HL-60/S4 treated with retinoic acid at 250 ng/mL for 4 days and 3 days (cell line): Measurements from ENCODE around the gene LRRC47.

ENCODE experiments used
- in situ Hi-C: fragments of 300-500 bp; cut with MboI; formaldehyde crosslinking; loops from 2 replicates; pipeline ENCODE4 v1.7.0; 2022; ENCODE audit warnings: low sequenced_read_pairs

Gene LRRC47

DNA sequence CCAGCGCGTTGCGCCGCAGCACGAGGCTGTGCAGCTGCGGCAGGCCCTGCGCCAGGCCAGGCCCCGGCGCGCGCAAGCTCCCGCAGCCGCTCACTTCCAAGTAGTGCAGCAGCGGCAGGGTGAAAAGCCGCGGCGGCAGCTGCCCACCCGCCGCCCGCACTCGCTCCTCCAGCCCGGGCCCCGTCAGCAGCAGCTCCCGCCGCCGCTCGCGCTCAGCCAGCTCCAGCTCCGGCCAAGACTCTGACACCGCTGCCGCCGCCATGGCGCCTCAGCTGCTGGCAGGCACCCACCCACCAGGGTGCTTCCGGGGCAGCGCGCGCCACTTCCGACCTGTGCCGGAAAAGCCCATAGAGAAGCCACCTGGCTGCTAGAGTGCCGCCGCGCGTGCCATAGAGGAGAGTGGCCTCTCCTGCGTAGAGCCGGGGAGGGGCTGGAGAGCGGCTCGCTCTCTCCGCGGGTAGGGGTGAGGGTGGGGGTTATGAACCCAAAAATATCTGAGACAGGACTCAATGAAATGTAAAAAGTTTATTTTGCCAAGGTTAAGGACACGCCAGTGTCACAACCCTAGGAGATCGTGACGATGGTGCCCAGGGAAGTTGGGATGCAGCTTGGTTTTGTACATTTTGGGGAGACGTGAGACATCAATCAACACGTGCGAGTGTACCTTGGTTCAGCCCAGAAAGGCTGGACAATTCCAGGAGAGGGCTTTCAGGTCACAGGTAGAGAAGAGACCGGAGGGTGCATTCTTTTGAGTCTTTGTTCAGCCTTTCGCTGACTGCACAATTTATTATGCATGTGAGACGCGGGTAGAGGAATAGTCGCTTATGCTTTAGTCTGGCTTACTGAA is at the start of gene LRRC47:
Gene LRRC47, minus strand, starts transcription at position 284 of the 847 bp plus-strand sequence. Its CDS starts 22 bp downstream, at position 262.
- in situ Hi-C loops: no loop called here

GRCh38 chr1:3842912-3843311 is 46.6 kb upstream of the LRRC47 start:
- in situ Hi-C loops: no loop called here

GRCh38 chr1:3841491-3841890 is 45.2 kb upstream of the LRRC47 start:
- in situ Hi-C loops: no loop called here

DNA sequence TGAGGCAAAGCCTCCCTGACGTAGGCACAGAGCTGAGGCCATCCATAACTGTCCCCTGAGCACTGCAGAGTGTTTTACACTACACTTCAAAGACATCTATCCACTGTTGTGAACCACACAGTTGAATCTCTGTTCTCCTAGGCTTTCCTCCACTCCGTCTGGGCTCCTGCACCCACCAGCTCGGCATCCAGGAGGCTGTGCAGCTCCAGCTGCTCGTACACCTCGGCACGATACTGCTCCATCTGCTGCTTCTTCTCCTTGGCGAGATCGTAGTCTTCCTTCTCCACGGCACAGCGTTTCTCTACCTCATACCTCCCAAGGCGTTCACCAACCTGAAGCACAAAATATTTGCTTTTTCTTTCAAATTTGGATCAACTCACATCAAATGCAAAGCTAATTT is 42.5 kb upstream of the LRRC47 start:
- in situ Hi-C loops: no loop called here

DNA sequence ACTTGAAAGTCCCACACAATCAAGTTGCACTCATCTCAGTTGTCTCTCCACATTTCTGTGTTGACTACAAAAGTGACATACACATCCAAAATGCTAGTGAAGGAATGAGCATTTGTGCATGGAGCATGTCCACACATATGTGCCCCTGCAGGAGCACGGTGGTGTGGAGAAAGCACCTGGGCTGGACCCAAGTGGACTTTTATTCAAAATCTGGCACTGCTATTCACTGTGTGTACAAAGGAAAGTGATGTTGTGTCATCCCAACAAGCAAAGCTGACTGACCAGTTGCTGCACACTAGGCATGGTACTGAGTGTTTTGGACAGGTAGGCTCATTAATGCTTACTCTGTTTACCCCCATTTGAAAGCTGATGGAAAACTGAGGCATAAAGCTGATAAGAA is 41.4 kb upstream of the LRRC47 start:
- in situ Hi-C loops: no loop called here

DNA sequence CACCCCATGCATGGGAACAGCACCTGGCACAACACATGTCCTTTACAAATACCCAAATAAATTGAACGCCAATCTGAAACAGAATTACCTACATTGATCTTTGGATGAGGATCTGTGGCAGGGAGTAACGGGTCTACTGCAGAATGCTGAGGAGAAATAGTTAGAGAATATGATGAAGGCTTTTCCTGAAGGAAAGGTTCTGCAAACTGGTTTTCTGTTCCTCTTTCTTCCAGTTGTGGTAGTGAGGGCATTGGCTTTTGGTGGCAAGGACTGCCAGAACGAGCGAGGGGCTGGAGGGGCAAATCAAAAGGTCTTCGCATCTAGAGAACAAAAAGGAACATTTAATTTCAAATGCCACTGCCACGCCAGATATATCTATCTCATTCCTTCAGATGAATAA is 40.9 kb upstream of the LRRC47 start:
- in situ Hi-C loops: no loop called here

- in situ Hi-C loops: no loop called here
Measured at GRCh38 chr1:3836421-3836820, 40.1 kb upstream of the LRRC47 start.

DNA sequence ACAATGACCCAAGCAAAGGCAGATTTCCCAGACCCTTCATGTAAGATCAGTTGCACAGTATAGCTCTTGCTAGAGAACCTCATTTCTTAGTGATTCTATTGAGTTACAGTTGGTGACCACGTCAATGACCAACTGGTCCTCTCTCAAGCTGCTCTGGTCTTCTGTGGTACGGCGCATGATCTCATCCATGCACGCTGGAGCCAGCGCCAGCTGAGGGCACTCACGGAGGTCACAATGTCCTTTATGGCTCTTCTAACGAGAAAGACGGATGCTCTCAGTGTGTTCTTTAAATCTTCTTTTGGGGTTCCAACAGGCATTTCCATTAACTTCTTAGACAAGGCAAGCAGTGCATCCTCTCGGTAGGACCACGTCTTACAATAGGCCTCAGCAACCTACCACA is 38.4 kb upstream of the LRRC47 start:
- in situ Hi-C loops: no loop called here

DNA sequence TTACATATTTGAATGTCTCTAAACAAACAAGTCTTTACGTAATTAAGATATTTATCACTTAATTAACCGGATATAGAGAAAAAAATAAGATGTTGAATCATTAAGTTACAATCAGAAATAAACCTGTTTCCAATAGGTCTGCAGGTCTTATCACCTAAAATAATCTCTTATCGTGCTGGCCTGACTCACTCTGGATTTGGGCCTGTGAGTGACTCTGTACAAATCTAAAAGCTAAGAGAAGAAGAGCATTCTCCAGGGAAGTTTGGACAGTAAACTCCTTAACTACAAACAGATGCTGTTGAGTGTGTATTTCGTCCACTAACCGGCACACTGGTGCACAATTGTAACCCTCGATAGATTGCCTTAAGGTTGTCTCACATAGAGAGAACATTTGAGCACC is 35.4 kb upstream of the LRRC47 start:
- in situ Hi-C loops: no loop called here

DNA sequence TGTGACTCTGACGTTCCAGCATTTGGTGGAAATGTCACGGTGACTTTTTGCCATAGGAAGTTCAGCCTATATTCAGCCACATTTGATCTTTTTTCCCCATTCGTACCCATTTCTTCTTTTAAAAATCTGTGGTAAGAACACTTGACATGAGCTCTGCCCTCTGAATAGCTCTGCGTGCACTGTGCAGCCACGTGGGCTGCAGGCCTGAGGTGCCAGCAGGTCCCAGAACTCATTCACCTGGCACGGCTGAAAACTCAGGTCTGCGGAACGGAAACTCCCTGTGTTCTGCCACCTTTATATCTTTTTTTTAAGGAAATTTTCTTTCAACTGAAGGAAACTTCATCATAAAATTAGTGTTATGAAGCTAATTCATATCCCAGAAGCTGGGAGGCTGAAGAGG is 32.1 kb upstream of the LRRC47 start:
- in situ Hi-C loops: no loop called here

DNA sequence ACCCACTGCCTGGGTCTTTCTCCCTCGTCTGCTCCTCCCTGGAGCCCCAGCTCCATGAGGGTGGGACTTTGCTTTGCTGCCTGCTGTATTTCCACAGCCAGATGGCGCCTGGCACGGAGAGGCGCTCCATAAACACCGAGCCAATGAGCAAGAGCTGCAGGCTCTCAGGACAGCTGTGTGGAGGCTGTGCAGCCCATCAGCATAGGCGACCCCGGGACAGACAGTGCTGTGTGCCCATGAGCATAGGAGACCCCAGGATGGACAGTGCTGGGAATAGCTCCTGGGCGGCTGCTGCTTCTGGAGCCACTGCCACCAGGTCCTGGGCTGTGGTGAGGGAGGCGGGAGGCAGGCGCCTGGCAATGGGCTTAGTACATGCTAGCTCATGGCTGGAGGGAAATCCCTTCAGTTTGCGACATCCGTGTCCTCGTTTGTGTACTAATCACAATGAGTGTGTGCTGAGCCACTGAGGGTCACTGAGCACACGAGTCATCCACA is 31.6 kb upstream of the LRRC47 start:
- in situ Hi-C loops: no loop called here

DNA sequence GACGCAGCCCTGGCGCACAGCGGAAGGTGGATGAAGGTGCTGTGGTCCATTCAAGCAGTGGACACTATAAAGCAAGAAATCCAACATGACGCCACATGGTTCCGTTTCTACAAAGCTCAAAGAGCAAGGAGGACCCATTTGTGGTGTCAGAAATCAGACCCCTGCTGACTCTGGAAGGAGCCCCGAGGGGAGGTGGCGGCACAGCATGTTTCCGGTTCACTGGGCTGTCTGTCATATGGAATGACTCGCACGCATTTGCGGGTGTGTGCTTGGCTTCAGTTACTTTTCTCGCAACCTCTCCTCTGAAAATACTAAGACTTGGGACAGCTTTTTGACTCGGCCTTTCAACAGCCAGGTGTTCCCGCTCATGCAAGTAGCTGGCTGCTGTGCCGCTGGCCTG is 29.1 kb upstream of the LRRC47 start:
- in situ Hi-C loops: no loop called here

DNA sequence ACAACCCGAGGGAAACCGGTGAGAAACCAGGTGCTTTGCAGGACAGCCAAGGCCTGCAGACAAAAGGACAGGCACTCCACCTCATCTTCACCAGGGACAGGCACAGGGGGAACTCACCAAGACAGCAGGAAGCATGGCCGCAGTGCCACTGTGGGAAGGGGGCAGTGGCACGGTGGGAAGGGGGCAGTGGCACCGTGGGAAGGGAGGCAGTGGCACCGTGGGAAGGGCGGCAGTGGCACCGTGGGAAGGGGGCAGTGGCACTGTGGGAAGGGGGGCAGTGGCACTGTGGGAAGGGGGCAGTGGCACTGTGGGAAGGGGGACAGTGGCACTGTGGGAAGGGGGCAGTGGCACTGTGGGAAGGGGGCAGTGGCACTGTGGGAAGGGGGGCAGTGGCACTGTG is 28.4 kb upstream of the LRRC47 start:
- in situ Hi-C loops: no loop called here

DNA sequence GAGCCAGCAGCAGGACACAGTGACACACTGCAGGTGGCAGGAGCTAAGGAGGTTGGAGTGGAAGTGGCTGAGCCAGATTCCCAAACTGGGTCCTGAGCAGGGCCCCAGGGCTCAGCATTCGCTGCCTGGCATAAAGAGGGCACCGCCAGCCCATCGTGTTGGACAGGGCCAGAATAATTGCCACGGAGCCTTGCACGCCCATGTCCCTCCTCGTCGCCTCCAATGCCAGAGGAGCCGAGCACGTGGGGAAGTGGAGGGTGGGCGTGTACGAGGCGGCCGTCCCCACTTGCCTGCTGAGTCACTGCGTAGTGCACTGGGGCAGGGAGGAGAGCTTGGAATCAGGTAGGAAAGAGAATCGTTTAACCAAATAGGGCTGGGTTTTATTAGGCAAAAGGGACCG is 26.1 kb upstream of the LRRC47 start:
- in situ Hi-C loops: no loop called here

- in situ Hi-C loops: no loop called here
Measured at GRCh38 chr1:3821908-3822307, 25.6 kb upstream of the LRRC47 start.

- in situ Hi-C loops: no loop called here
Measured at GRCh38 chr1:3821447-3821846, 25.1 kb upstream of the LRRC47 start.

- in situ Hi-C loops: no loop called here
Measured at GRCh38 chr1:3821004-3821403, 24.7 kb upstream of the LRRC47 start.

GRCh38 chr1:3820316-3820715 is 24.0 kb upstream of the LRRC47 start:
- in situ Hi-C loops: no loop called here

- in situ Hi-C loops: no loop called here
Measured at GRCh38 chr1:3819771-3820200, 23.5 kb upstream of the LRRC47 start.

DNA sequence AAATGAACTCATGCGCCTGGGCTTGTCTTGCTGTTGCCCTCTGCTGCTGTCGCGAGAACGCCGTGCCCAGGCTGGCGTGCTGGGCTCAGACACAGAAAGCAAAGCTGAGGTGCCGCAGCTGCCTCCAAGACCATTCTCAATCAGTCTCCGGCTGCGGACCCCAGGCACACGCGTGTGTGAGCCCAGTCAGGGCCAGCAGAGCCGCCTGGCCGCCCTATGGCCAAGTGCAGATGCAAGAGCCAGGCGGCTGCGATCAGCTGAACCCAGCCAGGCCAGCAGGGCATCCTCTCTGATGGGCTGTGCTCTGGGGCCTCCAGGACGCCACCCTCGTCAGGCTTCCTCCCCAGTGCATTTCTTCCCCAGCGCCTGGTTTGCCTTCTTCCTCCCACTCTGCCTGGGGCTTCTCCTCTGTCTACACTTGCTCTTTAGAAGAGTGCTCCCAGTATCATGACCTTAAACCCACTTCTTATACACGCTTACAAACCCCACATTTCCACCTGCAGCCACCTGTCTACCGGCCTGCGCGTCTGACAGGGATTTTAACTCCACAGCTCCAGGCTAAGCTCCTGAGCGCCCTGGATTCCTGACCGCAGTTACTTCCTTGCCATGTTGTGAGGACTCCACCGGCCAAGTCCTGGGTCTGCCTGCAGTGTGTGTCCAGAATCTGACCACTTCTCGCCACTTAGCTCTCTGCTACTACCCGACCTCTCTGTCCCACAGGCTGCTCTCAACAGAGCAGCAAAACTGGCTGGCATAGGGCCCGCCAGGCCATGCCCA is 21.7 kb upstream of the LRRC47 start:
- in situ Hi-C loops: no loop called here

DNA sequence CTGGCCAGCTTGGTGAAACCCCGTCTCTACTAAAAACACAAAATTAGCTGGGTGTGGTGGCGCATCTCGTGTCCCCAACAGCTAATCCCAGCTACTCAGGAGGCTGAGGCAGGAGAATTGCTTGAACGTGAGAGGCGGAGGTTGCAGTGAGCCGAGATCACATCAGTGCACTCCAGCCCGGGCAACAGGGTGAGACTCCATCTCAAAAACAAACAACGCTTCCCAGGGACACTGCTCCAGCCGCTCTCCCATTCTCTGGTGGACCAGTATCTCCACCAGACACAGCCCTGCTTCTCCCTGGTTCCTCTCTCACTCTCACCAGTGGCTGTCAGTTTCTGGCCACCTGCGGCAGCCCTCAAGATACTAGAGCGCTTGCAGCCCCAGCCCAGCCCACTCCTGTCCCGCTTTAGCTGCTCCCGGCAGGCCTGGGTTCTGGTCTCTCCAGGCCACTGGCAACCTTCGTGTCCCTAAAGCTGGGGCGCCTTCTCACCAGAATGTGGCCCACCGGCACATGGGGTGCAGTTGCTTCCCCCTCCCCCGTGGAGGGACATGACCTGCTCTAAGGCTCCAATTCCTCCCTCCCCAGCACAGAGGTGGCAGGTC is 20.9 kb upstream of the LRRC47 start:
- in situ Hi-C loops: no loop called here
